HEK293 (cell line): ENCODE measurements around the gene DIP2B.
"Not testable (repeated sequence)": the region's sequence is repeated elsewhere in the genome, so short reads cannot be mapped to it uniquely, and the experiment has no call there.

ENCODE experiments used
- CTCF ChIA-PET: fragments of 350-600 bp; formaldehyde crosslinking; extraction: SDS; loops from one replicate; lab custom pipeline; 2021; ENCODE audit warnings: antibody characterized with exemption; lab: Yijun Ruan, JAX
- POLR2A ChIA-PET: fragments of 300-600 bp; formaldehyde crosslinking; extraction: SDS; loops from one replicate; lab custom pipeline; 2020; ENCODE audit warnings: antibody characterized with exemption, inconsistent platforms; lab: Yijun Ruan, JAX
- H3K27ac ChIP-seq: fragments of 200-500 bp; sonication (Bioruptor generic); 2 replicates; pipeline ENCODE4 v1.5.1; 2014; ENCODE audit warnings: low read depth, low read length, control low read depth, inconsistent platforms; ENCODE audit errors: extremely low read depth
- H3K36me3 ChIP-seq, 2 experiments: fragments of 200-500 bp in 1 of 2; sonication (Bioruptor generic) in 1 of 2; 1 replicate in 1 of 2; 2 replicates in 1 of 2; pipeline ENCODE4 v1.5.1; 2014 to 2017; ENCODE audit warnings: inconsistent platforms in 2 of 2, low read length in 2 of 2; ENCODE audit not compliant: control insufficient read depth in 2 of 2, insufficient read depth in 1 of 2
- H3K4me1 ChIP-seq: fragments of 200-500 bp; sonication (Bioruptor generic); 2 replicates; pipeline ENCODE4 v1.5.1; 2014; ENCODE audit warnings: mild to moderate bottlenecking, low read length, inconsistent platforms; ENCODE audit not compliant: control insufficient read depth, insufficient read depth
- H3K4me3 ChIP-seq: 2 replicates; pipeline ENCODE4 v1.5.1; 2011; ENCODE audit warnings: low read depth, mild to moderate bottlenecking, control low read depth, low read length, moderate library complexity
- H3K9me3 ChIP-seq: fragments of 200-500 bp; sonication (Bioruptor generic); 2 replicates; pipeline ENCODE4 v1.5.1; 2014; ENCODE audit warnings: low read depth, low read length, inconsistent platforms; ENCODE audit not compliant: control insufficient read depth, insufficient read depth
- SCRT1 ChIP-seq: fragments of 450-650 bp; formaldehyde crosslinking; IDR thresholded peaks from 2 replicates; pipeline ENCODE4 v1.5.1; 2016; ENCODE audit warnings: missing biosample characterization, missing genetic modification characterization, borderline replicate concordance
- SETDB1 ChIP-seq: IDR thresholded peaks from one replicate; pipeline ENCODE4 v1.6.1; 2017; ENCODE audit warnings: mild to moderate bottlenecking, low read length, moderate library complexity, mixed read lengths; ENCODE audit not compliant: insufficient read length
- TRIM28 ChIP-seq: IDR thresholded peaks from 2 replicates; pipeline ENCODE4 v1.6.1; 2011; ENCODE audit warnings: low read length, control low read depth, borderline replicate concordance
- ZNF155 ChIP-seq: fragments of 450-650 bp; formaldehyde crosslinking; IDR thresholded peaks from 2 replicates; pipeline ENCODE4 v1.5.1; 2016; ENCODE audit warnings: missing biosample characterization, missing genetic modification characterization
- ZNF19 ChIP-seq: fragments of 450-650 bp; formaldehyde crosslinking; IDR thresholded peaks from 2 replicates; pipeline ENCODE4; 2016; ENCODE audit warnings: missing biosample characterization, missing genetic modification characterization, low read depth
- ZNF324 ChIP-seq: fragments of 450-650 bp; formaldehyde crosslinking; IDR thresholded peaks from 2 replicates; pipeline ENCODE4 v1.5.1; 2016; ENCODE audit warnings: missing biosample characterization, missing genetic modification characterization
- ZNF529 ChIP-seq: fragments of 450-650 bp; formaldehyde crosslinking; IDR thresholded peaks from 2 replicates; pipeline ENCODE4 v1.5.1; 2017; ENCODE audit warnings: missing genetic modification characterization, missing biosample characterization; ENCODE audit not compliant: insufficient replicate concordance
- ZNF549 ChIP-seq: fragments of 450-650 bp; IDR thresholded peaks from 2 replicates; pipeline ENCODE4 v1.5.1; 2018; ENCODE audit warnings: missing biosample characterization, missing genetic modification characterization, mild to moderate bottlenecking, inconsistent platforms, moderate library complexity
- ZNF626 ChIP-seq: fragments of 450-650 bp; sonication (Bioruptor Pico); formaldehyde crosslinking; IDR thresholded peaks from 2 replicates; pipeline ENCODE4 v1.5.1; 2018; ENCODE audit warnings: missing biosample characterization, missing genetic modification characterization, inconsistent platforms
- ZNF791 ChIP-seq: fragments of 450-650 bp; formaldehyde crosslinking; IDR thresholded peaks from 2 replicates; pipeline ENCODE4 v1.5.1; 2016; ENCODE audit warnings: missing biosample characterization, missing genetic modification characterization
- ZSCAN23 ChIP-seq: fragments of 450-650 bp; formaldehyde crosslinking; IDR thresholded peaks from 2 replicates; pipeline ENCODE4 v1.5.1; 2016; ENCODE audit warnings: missing biosample characterization, missing genetic modification characterization
- TF ChIP-seq, protein P1 (sequence below): fragments of 450-650 bp; formaldehyde crosslinking; conservative IDR thresholded peaks from 2 replicates; pipeline ENCODE4 v1.5.1; 2016; ENCODE audit warnings: low read depth, missing biosample characterization, missing genetic modification characterization
- TF ChIP-seq, protein P2 (sequence below): fragments of 450-650 bp; formaldehyde crosslinking; IDR thresholded peaks from 2 replicates; pipeline ENCODE4 v1.5.0; 2017; ENCODE audit warnings: missing biosample characterization, missing genetic modification characterization, borderline replicate concordance
- TF ChIP-seq, protein P3 (sequence below): fragments of 450-650 bp; formaldehyde crosslinking; IDR thresholded peaks from 2 replicates; pipeline ENCODE4 v1.5.1; 2016; ENCODE audit warnings: missing biosample characterization, missing genetic modification characterization

The DIP2B gene

DNA sequence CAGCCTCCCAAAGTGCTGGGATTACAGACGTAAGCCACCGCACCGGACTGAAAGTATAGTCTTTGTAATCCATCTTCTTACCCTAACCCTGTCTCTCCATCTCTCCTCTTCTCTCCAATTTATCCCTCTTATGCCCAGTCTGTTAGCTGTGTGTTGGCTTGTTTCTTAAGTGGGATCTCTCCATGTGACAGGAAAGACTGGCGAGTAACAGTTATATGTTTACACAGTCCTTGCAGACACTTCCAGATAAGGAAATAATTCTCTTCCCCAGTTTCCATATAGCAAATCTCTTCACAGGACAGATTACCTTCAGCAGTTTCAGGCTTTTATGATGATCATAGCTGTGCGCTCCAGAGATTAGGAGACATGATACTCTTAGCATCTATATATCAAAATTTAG lies 16.0 kb upstream of the DIP2B start (continued):
- TF ChIP-seq ZSCAN23 (tag by site-specific recombination) (no peak), SCRT1 (tag by site-specific recombination) (no peak), ZNF155 (tag by site-specific recombination) (no peak), ZNF324 (tag by site-specific recombination) (no peak), TRIM28 (no peak), ZNF19 (tag by site-specific recombination) (no peak), ZNF791 (tag by site-specific recombination) (no peak)
- TF ChIP-seq, protein P1, sequence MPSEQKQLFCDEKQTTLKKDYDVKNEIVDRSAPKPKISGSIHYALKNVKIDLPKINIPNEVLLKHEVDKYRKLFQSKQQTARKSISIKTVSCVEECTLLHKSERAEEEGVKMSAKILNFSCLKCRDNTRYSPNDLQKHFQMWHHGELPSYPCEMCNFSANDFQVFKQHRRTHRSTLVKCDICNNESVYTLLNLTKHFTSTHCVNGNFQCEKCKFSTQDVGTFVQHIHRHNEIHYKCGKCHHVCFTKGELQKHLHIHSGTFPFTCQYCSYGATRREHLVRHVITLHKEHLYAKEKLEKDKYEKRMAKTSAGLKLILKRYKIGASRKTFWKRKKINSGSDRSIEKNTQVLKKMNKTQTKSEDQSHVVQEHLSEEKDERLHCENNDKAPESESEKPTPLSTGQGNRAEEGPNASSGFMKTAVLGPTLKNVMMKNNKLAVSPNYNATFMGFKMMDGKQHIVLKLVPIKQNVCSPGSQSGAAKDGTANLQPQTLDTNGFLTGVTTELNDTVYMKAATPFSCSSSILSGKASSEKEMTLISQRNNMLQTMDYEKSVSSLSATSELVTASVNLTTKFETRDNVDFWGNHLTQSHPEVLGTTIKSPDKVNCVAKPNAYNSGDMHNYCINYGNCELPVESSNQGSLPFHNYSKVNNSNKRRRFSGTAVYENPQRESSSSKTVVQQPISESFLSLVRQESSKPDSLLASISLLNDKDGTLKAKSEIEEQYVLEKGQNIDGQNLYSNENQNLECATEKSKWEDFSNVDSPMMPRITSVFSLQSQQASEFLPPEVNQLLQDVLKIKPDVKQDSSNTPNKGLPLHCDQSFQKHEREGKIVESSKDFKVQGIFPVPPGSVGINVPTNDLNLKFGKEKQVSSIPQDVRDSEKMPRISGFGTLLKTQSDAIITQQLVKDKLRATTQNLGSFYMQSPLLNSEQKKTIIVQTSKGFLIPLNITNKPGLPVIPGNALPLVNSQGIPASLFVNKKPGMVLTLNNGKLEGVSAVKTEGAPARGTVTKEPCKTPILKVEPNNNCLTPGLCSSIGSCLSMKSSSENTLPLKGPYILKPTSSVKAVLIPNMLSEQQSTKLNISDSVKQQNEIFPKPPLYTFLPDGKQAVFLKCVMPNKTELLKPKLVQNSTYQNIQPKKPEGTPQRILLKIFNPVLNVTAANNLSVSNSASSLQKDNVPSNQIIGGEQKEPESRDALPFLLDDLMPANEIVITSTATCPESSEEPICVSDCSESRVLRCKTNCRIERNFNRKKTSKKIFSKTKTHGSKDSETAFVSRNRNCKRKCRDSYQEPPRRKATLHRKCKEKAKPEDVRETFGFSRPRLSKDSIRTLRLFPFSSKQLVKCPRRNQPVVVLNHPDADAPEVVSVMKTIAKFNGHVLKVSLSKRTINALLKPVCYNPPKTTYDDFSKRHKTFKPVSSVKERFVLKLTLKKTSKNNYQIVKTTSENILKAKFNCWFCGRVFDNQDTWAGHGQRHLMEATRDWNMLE (tag by site-specific recombination) = no peak
- TF ChIP-seq, protein P2, sequence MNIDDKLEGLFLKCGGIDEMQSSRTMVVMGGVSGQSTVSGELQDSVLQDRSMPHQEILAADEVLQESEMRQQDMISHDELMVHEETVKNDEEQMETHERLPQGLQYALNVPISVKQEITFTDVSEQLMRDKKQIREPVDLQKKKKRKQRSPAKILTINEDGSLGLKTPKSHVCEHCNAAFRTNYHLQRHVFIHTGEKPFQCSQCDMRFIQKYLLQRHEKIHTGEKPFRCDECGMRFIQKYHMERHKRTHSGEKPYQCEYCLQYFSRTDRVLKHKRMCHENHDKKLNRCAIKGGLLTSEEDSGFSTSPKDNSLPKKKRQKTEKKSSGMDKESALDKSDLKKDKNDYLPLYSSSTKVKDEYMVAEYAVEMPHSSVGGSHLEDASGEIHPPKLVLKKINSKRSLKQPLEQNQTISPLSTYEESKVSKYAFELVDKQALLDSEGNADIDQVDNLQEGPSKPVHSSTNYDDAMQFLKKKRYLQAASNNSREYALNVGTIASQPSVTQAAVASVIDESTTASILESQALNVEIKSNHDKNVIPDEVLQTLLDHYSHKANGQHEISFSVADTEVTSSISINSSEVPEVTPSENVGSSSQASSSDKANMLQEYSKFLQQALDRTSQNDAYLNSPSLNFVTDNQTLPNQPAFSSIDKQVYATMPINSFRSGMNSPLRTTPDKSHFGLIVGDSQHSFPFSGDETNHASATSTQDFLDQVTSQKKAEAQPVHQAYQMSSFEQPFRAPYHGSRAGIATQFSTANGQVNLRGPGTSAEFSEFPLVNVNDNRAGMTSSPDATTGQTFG = no peak
- TF ChIP-seq, all 188 proteins: peak for 0

DNA sequence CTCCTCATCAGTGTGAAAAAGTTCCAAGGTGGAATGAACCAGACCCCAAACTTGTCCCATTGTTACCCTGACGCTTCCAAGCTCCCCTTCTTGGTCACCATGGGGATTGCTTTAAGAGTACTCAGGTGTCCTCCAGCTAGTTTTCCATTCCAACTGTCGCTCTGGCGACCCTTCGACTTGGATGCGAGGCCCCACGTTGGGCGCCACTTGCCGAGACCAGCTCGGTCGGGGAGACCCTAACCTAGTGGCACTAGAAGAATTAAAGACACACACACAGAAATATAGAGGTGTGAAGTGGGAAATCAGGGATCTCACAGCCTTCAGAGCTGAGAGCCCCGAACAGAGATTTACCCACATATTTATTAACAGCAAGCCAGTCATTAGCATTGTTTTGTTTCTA lies 6.7 kb upstream of the DIP2B start:
- POLR2A ChIA-PET = not testable (repeated sequence)

More for the DNA sequence above, 6.7 kb upstream of the DIP2B start:
- not testable (repeated sequence) for H3K9me3 ChIP-seq, H3K4me1 ChIP-seq, H3K36me3 ChIP-seq, H3K4me3 ChIP-seq, H3K27ac ChIP-seq
- CTCF ChIA-PET = interaction anchor here (1.0 to 1.2 kb wide), 2 partner anchors 140 to 247 kb away, joined by 3 read pairs; no protein-coding TSS in a partner anchor
- TF ChIP-seq, protein P3, sequence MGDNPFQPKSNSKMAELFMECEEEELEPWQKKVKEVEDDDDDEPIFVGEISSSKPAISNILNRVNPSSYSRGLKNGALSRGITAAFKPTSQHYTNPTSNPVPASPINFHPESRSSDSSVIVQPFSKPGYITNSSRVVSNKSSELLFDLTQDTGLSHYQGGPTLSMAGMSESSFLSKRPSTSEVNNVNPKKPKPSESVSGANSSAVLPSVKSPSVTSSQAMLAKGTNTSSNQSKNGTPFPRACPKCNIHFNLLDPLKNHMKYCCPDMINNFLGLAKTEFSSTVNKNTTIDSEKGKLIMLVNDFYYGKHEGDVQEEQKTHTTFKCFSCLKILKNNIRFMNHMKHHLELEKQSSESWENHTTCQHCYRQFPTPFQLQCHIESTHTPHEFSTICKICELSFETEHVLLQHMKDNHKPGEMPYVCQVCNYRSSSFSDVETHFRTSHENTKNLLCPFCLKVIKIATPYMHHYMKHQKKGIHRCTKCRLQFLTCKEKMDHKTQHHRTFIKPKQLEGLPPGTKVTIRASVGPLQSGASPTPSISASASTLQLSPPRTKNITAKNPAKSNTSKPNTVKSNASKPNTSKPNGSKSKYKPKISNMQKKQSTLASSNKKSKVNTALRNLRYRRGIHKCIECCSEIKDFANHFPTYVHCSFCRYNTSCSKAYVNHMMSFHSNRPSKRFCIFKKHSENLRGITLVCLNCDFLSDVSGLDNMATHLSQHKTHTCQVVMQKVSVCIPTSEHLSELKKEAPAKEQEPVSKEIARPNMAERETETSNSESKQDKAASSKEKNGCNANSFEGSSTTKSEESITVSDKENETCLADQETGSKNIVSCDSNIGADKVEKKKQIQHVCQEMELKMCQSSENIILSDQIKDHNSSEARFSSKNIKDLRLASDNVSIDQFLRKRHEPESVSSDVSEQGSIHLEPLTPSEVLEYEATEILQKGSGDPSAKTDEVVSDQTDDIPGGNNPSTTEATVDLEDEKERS (tag by site-specific recombination) = peak; percentile 15; the same call in 1 of the 2 replicates
- TF ChIP-seq ZNF626 (tag by site-specific recombination) (peak; percentile 75; the same call in 1 of the 2 replicates), ZNF549 (tag by site-specific recombination) (peak; percentile 12; the same call in 1 of the 2 replicates), SETDB1 (peak; percentile 92), ZNF529 (tag by site-specific recombination) (peak; percentile 28)
